Head of caudate nucleus (tissue), 42 donors: ENCODE measurements around the gene TBC1D25.

ENCODE experiments used
- DNase-seq, 42 donors: peaks; one replicate each; pipeline versions ENCODE4 v3.0.0 to v3.0.0-alpha.2; 2020 to 2021; ENCODE audit warnings: mixed read lengths in 7 of 42
- intact Hi-C: fragments of 100-400 bp; cut with DNase I; formaldehyde crosslinking; loops from one replicate; pipeline ENCODE4 v1.15.0; 2022

The TBC1D25 gene

GRCh38 chrX:48539345-48540027, at the start of gene TBC1D25:
TSS of gene TBC1D25 (plus strand) at chrX:48539714. CDS start at chrX:48539798, 84 bp downstream.
- DNase-seq: peak; percentile 87 to 98 (median 94)
- intact Hi-C loops: loop anchor here (5.0 kb wide), 1 partner anchor 258 kb away; no protein-coding TSS in a partner anchor

- DNase-seq: no peak
- intact Hi-C loops: no loop called here
These were observed 49.6 kb upstream of the TBC1D25 start for GRCh38 chrX:48489892-48490291.

- DNase-seq: peak in 1 of 42 donors; percentile 21
- intact Hi-C loops: no loop called here
These were observed 48.9 kb upstream of the TBC1D25 start for GRCh38 chrX:48490661-48491060.

- no peak for DNase-seq
- intact Hi-C loops: no loop called here
These were observed 47.7 kb upstream of the TBC1D25 start for GRCh38 chrX:48491809-48492208.

GRCh38 chrX:48492293-48492910, 47.1 kb upstream of the TBC1D25 start:
- intact Hi-C loops: no loop called here
- DNase-seq: no peak

GRCh38 chrX:48493890-48494364, 45.6 kb upstream of the TBC1D25 start:
- DNase-seq: peak in 14 of 42 donors; percentile 2 to 45 (median 23)
- intact Hi-C loops: no loop called here

GRCh38 chrX:48496660-48497059, 42.9 kb upstream of the TBC1D25 start:
- DNase-seq: no peak
- intact Hi-C loops: no loop called here

- intact Hi-C loops: no loop called here
These were observed 41.6 kb upstream of the TBC1D25 start for GRCh38 chrX:48497871-48498270.

GRCh38 chrX:48498374-48498809, 41.1 kb upstream of the TBC1D25 start:
- intact Hi-C loops: no loop called here
- no peak for DNase-seq

More at GRCh38 chrX:48497871-48498270, 41.6 kb upstream of the TBC1D25 start:
- DNase-seq: peak in 6 of 42 donors; percentile 21 to 64 (median 43)

- DNase-seq: no peak
These were observed 35.3 kb upstream of the TBC1D25 start for GRCh38 chrX:48504261-48504660.

GRCh38 chrX:48505481-48505880, 34.0 kb upstream of the TBC1D25 start:
- DNase-seq: no peak
- intact Hi-C loops: no loop called here

More at GRCh38 chrX:48504261-48504660, 35.3 kb upstream of the TBC1D25 start:
- intact Hi-C loops: no loop called here

GRCh38 chrX:48507246-48507645, 32.3 kb upstream of the TBC1D25 start:
- intact Hi-C loops: no loop called here
- no peak for DNase-seq

GRCh38 chrX:48508400-48509244, 30.9 kb upstream of the TBC1D25 start, which contains the start of gene PORCN:
TSS of gene PORCN (plus strand) at chrX:48508992. CDS start at chrX:48509821, 829 bp downstream.
- peak; percentile 40 to 92 (median 84) for DNase-seq
- intact Hi-C loops: no loop called here

GRCh38 chrX:48509245-48509590, 30.3 kb upstream of the TBC1D25 start:
- no peak for DNase-seq
- intact Hi-C loops: no loop called here

GRCh38 chrX:48509619-48510018, 29.9 kb upstream of the TBC1D25 start:
- intact Hi-C loops: no loop called here
- DNase-seq: peak in 1 of 42 donors; percentile 8

- peak in 6 of 42 donors; percentile 6 to 37 (median 24) for DNase-seq
- intact Hi-C loops: no loop called here
These were observed 28.0 kb upstream of the TBC1D25 start for GRCh38 chrX:48511560-48511959.

GRCh38 chrX:48512371-48512935, 27.1 kb upstream of the TBC1D25 start:
- no peak for DNase-seq
- intact Hi-C loops: no loop called here

GRCh38 chrX:48513670-48514069, 25.8 kb upstream of the TBC1D25 start:
- intact Hi-C loops: no loop called here
- no peak for DNase-seq

- intact Hi-C loops: no loop called here
These were observed 25.2 kb upstream of the TBC1D25 start for GRCh38 chrX:48514126-48514806.

More at GRCh38 chrX:48514126-48514806, 25.2 kb upstream of the TBC1D25 start:
- DNase-seq: no peak
